ENCODE results near the gene GRPEL2.

The GRPEL2 gene

GRCh38 chr5:149378241-149378820, 33.0 kb downstream of the GRPEL2 start:
- TF ChIP-seq CTCF (IDR thresholded peaks at IDR 0.05; ENCODE audit: low read depth, low read length, missing control alignments): no peak
- no peak overlapping the region for H3K4me3 ChIP-seq (replicated peaks; ENCODE audit: low read depth, low read length)
- no peak for DNase-seq (ENCODE audit: extremely low read depth, low read depth)

GRCh38 chr5:149379177-149379761, 34.0 kb downstream of the GRPEL2 start, which contains the start of gene IL17B:
Gene IL17B, minus strand, starts transcription at chr5:149379292. Its CDS starts 67 bp downstream, at chr5:149379225.
- no peak for DNase-seq (ENCODE audit: extremely low read depth, low read depth)

GRCh38 chr5:149379818-149380374, 34.6 kb downstream of the GRPEL2 start:
- H3K4me3 ChIP-seq (replicated peaks; ENCODE audit: low read depth, low read length): no peak overlapping the region
- TF ChIP-seq CTCF (IDR thresholded peaks at IDR 0.05; ENCODE audit: low read depth, low read length, missing control alignments): no peak
- DNase-seq (ENCODE audit: extremely low read depth, low read depth): no peak

More at GRCh38 chr5:149379177-149379761, 34.0 kb downstream of the GRPEL2 start, which contains the start of gene IL17B:
- no peak within 1 kb of the TSS for H3K4me3 ChIP-seq (replicated peaks; ENCODE audit: low read depth, low read length)
- no peak for TF ChIP-seq CTCF (IDR thresholded peaks at IDR 0.05; ENCODE audit: low read depth, low read length, missing control alignments)

GRCh38 chr5:149380466-149381121, 35.3 kb downstream of the GRPEL2 start:
- H3K4me3 ChIP-seq (replicated peaks; ENCODE audit: low read depth, low read length): no peak overlapping the region
- DNase-seq (ENCODE audit: extremely low read depth, low read depth): no peak
- no peak for TF ChIP-seq CTCF (IDR thresholded peaks at IDR 0.05; ENCODE audit: low read depth, low read length, missing control alignments)

- TF ChIP-seq CTCF (IDR thresholded peaks at IDR 0.05; ENCODE audit: low read depth, low read length, missing control alignments): no peak
- no peak for DNase-seq (ENCODE audit: extremely low read depth, low read depth)
- H3K4me3 ChIP-seq (replicated peaks; ENCODE audit: low read depth, low read length): no peak overlapping the region
Measured at GRCh38 chr5:149381261-149381985, 36.1 kb downstream of the GRPEL2 start.

- H3K4me3 ChIP-seq (replicated peaks; ENCODE audit: low read depth, low read length): no peak overlapping the region
- no peak for DNase-seq (ENCODE audit: extremely low read depth, low read depth)
- peak; percentile 92 for TF ChIP-seq CTCF (IDR thresholded peaks at IDR 0.05; ENCODE audit: low read depth, low read length, missing control alignments)
Measured at GRCh38 chr5:149381986-149382338, 36.7 kb downstream of the GRPEL2 start.
